T-helper 2 cell (primary cell): ENCODE data around the gene FBXO46.
"Not testable (repeated sequence)": the region's sequence is repeated elsewhere in the genome, so short reads cannot be mapped to it uniquely, and the experiment has no call there.

ENCODE experiments used
- DNase-seq, 5 experiments: peaks; one replicate each; pipeline versions ENCODE4 v3.0.0 to v3.0.0-alpha.2; 2012 to 2022

FBXO46 gene

GRCh38 chr19:45766296-45766868, 35.7 kb upstream of the FBXO46 start:
- DNase-seq, result no peak

- DNase-seq, result no peak
Measured at GRCh38 chr19:45765702-45766295, 35.1 kb upstream of the FBXO46 start.

- DNase-seq, result no peak
Measured at GRCh38 chr19:45764945-45765701, 34.4 kb upstream of the FBXO46 start.

GRCh38 chr19:45764475-45764874, 33.8 kb upstream of the FBXO46 start:
- DNase-seq, result no peak

DNA sequence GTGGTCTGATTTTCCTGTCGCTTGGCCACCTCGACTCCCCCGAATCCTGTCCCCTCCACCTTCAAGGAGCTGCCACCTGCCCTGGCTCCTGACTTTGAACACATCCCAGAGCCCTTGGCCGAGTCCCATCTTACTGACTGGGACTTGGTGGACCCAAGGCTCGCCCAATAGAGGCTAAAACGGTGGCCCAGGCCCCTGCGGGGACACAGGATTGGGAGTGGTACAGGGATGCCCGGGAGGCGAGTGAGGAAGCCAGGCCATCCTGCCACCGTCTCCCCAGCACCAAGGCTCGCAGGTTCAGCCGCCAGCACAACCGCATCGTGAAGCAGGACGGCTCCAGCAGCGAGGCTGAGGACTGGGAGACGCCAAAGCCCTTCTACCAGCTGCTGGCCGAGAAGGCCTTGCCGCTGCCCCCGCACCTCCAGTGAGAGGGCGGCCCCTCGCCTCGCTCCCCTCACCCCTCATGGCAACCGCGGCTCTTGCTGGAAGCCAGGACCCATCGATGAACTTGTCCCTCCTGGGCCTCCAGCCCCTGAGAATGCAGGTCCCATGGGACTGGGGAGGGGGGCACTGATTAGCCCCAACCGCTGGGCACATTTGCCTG, 33.1 kb upstream of the FBXO46 start:
- DNase-seq, result no peak

DNA sequence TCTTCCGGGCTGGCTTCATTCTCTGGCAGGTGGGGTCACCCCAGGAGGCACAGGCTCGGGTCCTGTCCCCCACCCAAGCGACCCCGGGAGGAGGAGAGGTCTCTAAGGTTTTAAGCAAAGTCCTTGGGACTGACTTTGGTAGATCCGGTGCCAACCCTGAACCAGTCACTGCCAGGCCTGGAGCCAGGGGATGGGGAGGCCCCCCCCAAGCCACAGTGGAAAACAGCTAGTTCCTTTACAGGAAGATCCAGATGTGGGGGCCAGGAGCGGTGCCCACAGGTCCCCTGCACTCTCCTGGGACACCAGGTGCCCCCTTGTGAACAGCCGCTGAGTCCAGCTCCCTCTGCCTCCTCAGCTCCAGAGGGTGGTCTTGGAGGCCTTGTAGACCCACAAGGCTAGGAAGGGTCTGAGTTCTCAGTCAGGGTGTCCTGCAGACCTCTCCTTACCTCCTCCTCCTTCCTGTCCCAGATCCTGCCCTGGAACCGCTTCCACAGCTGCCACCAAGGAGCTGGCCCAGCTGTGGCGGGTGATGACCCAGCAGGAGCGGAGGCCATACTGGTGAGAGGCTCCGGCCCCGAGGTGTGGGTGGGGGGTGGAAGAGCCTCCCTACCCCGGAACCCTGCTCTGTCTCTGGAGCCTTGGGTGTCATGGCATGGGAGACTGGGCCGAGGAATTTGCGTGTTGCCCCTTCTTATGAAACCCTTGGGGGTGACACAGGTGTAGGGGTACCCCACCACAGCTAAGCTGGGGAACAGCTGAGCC, 32.4 kb upstream of the FBXO46 start:
- no peak for DNase-seq

DNA sequence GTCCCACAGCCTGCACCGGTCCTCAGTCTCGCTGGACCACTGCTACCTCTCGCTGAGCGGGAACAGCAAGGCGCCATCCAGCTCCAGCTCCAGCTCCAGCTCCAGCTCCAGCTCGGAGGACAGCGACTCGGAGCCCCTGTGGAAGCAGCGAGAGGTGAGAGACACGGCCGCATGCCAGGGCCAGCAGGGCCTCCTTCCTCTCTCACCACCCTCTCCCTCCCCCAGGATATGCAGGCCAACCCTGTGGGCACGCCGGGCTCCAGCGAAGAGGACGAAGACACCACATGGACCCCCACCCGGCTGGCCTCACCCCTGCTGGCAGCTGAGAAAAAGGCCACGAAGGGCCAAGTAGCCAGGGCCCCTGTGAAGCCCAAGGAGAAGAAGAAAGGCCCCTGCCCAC, 31.0 kb upstream of the FBXO46 start:
- DNase-seq, result no peak

DNA sequence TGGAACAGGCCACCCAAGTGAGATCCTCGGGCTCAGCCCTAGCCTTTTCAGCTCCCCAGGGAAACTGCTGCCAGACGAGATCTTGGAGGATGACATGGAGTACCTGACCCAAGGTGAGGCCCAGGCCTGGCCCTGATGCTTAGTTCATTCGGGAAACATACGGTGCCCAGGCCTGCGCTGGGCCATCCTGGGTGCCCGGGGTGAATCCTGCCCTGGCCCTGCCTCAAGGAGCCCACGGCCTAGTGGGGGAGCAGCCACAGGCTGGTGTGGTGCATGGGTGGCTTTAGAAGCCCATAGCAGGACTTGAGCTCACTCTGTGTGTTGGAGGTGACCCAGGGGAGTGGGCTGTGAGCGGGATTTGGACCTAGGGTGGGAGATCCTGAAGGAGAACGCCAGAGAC, 28.2 kb upstream of the FBXO46 start:
- DNase-seq, result no peak

DNA sequence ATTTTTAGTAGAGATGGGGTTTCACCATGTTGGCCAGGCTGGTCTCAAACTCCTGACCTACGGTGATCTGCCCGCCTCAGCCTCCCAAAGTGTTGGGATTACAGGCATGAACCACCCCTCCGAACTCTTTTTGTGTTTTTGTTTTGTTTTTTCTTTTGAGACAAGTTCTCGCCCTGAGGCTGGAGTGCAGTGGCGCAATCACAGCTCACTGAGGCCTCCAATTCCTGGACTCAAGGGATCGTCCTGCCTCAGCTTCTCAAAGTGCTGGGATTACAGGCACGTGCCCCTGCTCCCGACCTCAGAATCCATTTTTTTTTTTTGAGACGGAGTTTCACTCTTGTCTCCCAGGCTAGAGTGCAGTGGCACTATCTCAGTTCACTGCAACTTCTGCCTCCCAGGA, 27.0 kb upstream of the FBXO46 start:
- no peak for DNase-seq

DNA sequence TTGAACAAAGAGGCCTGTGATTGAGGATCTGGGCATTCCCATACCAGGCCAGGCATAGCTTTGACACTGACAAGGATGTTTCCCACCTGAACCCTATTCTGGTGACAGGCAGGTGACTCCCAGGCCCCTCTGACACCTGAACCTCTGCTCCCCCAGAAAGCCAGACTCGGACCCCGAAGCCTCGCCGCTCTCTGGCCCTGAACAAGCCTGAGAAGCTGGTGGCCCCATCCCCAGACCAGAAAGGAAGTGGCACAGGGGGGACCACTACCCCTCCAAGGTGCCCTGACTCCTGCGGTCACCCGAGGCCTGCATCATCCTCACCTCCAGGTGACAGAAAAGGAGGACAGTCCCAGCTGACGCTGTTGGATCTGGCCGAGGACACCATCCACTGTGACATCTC, 23.6 kb upstream of the FBXO46 start:
- DNase-seq, result no peak

DNA sequence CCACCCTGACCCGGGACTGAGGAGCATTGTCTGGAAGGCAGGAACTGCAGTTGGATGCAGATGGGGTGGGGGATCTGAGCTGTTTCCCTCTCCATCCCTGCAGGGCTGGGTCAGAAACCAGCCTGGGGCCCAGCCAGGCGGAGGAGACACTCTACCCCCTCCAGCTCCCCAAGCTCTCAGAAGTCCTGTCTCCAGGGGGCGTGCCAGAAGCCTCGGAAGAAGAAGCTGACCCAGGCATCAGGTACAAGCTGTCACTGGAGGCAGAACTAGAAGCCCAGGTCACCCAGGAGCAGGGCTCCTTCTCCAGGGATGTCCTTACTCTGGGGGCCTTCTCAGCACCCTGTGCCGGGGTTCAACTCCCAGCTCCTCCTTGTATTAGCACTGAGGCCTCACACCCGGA, 22.9 kb upstream of the FBXO46 start:
- DNase-seq, result no peak

DNA sequence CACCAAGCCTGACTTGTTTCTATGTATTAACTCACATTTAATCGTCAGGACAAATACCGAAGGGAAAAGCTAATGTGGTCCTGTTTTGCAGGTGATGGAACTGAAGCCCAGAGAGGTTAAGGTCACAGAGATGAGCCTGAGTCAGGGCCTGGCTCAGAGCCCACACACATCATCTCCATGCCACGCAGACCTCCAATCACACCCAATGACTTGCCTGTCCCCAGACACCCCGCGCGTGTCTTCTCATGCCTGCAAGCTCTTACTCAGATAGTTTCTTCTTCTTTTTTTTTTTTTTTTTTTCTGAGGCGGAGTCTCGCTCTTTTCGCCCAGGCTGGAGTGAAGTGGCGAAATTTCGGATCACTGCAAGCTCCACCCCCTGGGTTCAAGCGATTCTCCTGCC, 21.9 kb upstream of the FBXO46 start:
- no peak for DNase-seq

DNA sequence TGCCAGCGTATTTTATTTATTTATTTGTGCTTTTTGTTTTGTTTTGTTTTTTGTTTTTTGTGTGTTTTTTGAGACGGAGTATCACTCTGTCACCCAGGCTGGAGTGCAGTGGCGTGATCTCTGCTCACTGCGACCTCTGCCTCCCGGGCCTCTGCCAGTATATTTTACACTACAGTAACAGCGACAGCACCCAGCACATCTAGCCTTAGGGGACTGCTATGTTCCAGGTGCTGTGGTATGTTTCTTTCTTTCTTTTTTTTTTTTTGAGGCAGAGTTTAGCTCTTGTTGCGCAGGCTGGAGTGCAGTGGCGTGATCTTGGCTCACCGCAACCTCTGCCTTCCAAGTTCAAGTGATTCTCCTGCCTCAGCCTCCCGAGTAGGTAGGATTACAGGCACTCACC, 20.8 kb upstream of the FBXO46 start:
- not testable (repeated sequence) for DNase-seq

- no peak for DNase-seq
Measured at GRCh38 chr19:45747513-45747912, 16.8 kb upstream of the FBXO46 start.

DNA sequence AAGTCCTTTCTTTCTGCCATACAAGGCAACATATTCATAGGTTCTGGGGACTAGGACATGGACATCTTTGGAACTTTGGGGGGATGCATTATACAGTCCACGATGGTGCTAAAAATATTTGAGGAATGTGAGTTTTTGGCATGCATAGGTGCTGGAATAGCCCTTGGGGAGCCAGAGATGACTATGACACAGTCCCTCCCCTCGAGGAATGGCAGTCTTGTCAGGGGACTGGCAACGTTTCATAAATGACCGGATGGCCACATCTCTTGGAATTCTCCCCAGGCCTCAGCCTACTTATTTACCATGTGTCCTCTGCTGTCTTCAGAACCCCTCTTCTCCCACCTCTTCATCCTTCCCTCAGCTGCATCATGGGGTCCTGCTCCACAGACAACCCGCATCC, 16.2 kb upstream of the FBXO46 start:
- DNase-seq, result no peak

DNA sequence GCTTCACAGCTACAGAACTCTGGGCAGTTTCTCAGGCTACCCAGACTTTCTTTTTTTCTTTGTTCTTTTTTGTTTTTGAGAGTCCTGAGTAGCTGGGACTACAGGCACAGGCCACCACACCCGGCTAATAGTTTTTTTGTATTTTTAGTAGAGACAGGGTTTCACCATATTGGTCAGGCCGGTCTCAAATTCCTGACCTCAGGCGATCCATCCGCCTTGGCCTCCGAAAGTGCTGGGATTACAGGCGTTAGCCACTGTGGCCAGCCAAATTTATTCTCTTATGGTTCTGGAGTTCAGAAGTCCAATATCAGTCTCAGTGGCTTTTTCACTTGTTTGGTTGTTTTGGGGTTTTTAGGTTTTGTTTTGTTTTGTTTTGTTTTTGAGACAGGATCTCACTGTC, 14.9 kb upstream of the FBXO46 start:
- no peak for DNase-seq

DNA sequence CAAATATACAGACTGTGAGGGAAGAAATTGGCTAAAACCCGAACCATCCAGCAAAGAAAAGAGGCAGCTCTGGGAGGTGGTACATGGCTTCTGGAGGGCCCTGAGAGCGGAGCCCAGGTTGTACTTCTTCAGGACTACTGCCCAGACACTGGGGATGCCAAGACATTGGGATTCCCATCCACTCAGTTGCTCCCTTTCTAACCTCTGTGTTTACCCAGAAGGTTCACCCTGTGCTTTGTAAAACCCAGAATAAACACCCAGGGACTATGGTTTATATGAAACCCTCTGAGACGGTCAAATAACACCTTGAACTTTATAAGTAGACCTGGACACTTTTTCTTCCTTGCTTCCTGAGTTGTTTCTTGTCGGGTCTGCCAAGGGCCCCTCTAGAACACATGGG, 12.3 kb upstream of the FBXO46 start:
- DNase-seq, result no peak

- DNase-seq, result no peak
Measured at GRCh38 chr19:45739498-45740439, 9.1 kb upstream of the FBXO46 start.

DNA sequence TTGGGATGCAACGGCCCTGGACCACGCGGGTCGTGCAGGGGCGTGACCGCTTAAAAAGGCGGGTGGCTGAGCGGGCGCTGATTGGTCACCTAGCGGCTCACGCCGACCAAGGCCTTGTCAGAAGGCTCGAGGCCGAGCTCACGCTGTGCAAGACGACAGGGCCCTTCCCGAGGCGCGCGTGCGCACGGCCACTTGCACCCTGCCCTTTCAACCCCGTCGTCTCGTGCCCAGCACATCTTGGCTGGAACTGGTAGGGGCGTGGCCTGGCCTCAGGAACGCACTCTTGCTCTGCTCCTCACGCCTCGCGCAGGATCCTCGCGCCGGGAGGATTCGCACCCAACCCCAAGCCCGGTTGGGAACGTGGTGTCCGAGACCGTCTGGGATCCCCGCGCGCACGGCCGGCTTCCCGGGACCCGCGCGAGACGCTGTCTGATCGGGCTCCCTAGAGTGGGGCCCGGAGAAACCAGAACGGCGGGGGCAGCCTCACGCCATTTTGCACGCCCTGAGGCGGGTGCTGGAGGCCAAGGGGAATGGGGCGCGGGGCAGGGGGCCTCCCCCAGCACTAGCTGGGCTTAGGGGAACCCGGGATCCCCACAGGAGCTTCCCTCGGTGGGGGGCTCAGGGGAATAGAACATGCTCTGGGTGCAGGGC, 2.6 kb upstream of the FBXO46 start, which contains the start of gene MEIOSIN:
MEIOSIN (plus strand) TSS at position 280 of the 651 bp plus-strand sequence. CDS start 1,938 bp downstream, outside the sequence.
- DNase-seq, result no peak

GRCh38 chr19:45729800-45730290, 851 bp downstream of the FBXO46 start:
- DNase-seq, result no peak

DNA sequence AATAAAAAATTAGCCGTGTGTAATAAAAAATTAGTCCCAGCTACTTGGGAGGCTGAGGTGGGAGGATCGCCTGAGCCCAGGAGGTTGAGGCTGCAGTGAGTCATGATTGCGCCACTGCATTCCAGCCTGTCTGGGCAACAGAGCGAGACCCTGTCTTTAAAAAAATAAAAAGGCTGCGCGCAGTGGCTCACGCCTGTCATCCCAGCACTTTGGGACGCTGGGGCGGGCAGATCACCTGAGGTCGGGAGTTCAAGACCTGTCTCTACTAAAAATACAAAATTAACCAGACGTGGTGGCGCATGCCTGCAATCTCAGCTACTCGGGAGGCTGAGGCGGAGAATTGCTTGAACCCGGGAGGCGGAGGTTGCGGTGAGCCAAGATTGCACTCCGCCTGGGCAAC, 2.0 kb downstream of the FBXO46 start:
- DNase-seq, result not testable (repeated sequence)
